SK-N-MC (cell line): ENCODE data around the gene IGFALS.

ENCODE experiments used
- EZH2 ChIP-seq: fragments of 200-600 bp; sonication (generic); IDR thresholded peaks from one replicate; pipeline ENCODE4 v1.6.1; 2017; ENCODE audit warnings: antibody characterized with exemption
- FOXP2 ChIP-seq: optimal IDR thresholded peaks from 2 replicates; pipeline ENCODE3; 2011; ENCODE audit warnings: mild to moderate bottlenecking, moderate library complexity; ENCODE audit not compliant: insufficient read depth; ENCODE audit errors: extremely low read length, control extremely low read depth
- POLR2AphosphoS5 ChIP-seq: IDR thresholded peaks from 2 replicates; pipeline ENCODE4 v1.6.1; 2012; ENCODE audit warnings: mild to moderate bottlenecking, low read depth, low read length, borderline replicate concordance

DNA sequence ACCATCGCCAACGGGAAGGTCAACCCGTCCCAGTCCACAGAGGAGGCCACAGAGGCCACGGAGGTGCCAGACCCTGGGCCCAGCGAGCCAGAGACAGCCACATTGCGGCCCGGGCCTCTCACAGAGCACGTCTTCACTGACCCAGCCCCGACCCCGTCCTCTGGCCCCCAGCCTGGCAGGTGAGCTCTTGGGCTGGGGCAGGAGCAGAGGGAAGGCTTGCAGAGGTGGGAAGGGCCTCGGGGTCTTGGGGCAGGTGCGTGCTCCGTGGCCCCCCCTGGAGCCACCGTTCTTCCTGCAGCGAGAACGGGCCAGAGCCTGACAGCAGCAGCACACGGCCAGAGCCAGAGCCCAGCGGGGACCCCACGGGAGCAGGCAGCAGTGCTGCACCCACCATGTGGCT lies 27.3 kb downstream of the IGFALS start:
- TF ChIP-seq EZH2 (no peak), POLR2AphosphoS5 (no peak), FOXP2 (no peak)
